HG03575 (cell line): ENCODE measurements around the gene BRD1.
"Not testable (repeated sequence)": the region's sequence is repeated elsewhere in the genome, so short reads cannot be mapped to it uniquely, and the experiment has no call there.

Experiments
- ATAC-seq: cut with Tn5 transposase; IDR thresholded peaks from one replicate; pipeline ENCODE4 v1.9.1; 2021; ENCODE audit not compliant: unreplicated experiment, insufficient number of reproducible peaks, low FRiP score; ENCODE audit errors: extremely low read depth

BRD1 gene

GRCh38 chr22:49829044-49829853 is 1.6 kb upstream of the BRD1 start:
- no peak for ATAC-seq

DNA sequence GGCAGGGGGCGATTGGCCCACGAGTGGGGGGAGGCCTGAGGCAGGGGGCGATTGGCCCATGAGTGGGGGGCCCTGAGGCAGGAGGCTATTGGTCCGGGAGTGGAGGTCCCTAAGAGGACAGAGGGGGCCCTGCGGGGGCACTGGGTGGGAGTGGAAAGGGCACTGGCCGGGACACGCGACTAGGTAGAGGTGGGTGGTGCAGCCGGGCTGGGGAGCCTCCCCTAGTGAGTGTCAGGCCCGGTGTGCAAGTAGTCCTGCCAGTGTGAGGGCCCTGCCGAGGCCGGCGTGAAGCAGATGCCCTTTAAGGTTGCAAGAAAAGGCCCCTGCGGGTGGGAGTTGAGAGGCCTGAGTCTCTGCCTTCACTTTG is 909 bp upstream of the BRD1 start:
- ATAC-seq = no peak

- ATAC-seq = no peak
Measured at GRCh38 chr22:49827271-49827852, 311 bp downstream of the BRD1 start.

- no peak for ATAC-seq
Measured at GRCh38 chr22:49826603-49827270, 936 bp downstream of the BRD1 start.

DNA sequence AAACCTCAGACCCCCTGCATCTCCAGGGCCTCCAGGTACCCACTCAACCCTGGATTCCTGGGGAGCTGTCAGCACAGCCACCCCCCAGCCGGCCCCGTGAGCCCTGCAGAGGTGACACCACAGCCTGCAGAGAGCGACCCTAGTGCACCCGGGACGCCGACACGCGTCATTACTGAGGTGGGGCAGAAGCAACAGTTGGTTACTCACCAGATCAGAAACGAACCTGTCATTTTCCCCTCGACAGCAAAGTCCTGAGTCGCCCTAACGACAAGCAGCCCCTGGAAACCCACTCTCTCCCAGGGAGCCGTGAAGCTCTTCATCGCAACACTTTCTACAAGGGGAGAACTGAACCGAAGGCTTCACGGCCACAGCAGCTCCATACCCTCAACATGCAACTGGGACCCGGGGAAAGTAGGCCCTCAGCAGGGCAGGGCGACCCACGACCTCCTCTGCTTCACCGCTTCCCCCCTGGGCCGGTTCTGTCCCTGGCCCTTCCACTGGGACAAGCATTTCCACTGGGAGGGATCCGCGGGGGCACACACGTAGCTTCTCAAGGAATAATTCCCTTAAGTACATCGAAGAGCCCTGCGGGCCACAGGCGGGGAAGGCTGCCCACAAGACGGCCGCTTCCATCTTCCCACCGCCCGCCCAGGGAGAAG is 1.6 kb downstream of the BRD1 start:
- no peak for ATAC-seq

GRCh38 chr22:49825436-49825835 is 2.2 kb downstream of the BRD1 start:
- ATAC-seq = no peak

GRCh38 chr22:49824936-49825335 is 2.7 kb downstream of the BRD1 start:
- ATAC-seq = no peak

GRCh38 chr22:49824185-49824925 is 3.3 kb downstream of the BRD1 start:
- no peak for ATAC-seq

- no peak for ATAC-seq
Measured at GRCh38 chr22:49823289-49824045, 4.2 kb downstream of the BRD1 start.

DNA sequence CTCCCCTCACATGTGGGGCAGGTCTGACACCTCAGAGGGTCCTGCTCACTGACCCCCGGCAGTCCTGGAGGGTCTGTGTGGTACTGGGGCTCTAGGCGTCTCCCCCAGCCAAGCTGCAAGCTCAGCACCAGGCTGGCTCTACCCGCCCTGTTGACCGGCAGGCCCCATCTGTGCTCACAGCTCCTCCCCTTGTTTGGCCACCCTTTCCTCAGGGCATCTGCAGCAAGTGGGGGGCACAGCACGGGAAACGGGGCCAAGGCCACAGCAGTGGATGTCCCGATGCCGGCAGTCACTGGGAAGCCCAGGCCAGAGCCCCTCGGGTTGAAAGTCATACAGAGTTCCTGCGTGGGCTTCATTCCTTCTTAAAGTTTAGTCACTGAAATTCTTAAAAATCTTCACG is 5.9 kb downstream of the BRD1 start:
- ATAC-seq = not testable (repeated sequence)

DNA sequence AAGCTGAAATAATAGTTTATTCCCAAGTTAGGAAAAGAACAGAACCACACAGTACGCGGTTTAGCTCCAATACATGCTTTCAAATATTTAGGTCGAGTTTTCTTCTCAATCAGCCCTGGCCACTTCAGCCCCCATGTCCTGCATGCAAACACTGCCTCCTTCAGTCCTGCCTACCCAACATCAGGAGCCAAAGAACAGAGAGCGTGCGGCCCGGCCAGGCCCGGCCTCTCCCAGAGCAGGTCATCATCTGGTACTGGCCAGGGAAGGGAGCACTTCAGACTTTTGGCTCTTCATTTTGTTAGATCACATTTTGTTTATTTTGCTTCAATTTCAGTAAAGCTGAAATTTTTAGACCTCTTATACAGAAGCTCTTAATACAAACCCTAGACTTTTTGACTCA is 6.7 kb downstream of the BRD1 start:
- no peak for ATAC-seq

DNA sequence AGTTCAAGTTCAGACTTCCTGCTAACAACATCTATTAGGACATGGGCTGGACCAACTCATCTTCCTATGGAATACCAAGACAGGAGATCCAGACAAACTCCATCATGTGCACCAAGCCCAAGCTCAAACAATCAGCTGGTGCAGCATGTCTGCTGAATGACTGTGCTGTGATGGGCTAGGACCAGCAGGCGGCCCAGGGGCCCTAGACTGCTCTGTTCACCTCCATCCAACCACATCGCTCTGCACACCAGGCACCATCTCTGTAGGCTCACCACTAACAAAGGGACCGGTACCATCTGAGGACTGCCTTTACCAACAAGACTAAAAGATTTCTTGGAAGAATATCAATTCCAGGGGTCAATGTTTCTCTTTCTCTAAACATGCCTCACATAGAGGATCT is 10.3 kb downstream of the BRD1 start:
- no peak for ATAC-seq

DNA sequence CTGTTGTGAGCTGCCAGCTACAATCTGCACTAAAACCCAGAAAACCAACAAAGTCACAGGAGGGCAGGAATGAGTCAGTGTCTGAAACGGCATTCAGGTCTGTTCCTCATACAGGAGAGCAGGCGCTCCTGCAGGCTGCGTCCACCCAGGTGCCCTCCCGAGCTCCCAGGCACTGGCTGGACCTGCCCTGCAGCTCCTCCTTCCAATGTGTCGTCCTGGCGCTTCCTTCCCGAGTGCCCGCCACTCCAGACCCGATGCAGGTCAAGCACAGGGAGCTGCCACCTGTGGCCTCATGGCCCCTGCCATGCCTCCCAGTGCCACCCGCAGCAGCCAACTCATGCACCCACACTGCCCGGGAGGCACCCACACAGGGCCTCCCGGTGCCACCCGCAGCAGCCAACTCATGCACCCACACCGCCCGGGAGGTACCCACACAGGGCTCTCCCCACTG is 12.0 kb downstream of the BRD1 start:
- no peak for ATAC-seq

DNA sequence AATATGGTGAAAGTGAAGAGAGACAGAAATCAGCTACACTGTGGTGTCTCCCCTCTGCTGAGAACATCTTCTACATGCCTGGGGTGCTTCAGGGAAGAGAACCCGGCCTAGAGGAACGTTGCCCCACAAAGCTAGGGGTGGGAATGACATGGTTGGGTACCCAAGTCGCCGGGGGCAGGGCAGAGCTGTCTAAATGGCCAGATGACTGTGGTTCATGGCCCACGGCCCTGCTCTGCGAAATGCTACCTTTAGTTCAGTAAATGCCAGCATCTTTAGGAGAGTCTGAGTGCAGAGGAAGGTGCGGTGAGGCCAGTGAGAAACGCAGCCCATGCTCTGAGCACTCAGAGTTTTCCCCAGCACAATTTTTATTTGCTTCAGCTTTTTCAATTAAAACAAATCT is 12.8 kb downstream of the BRD1 start:
- no peak for ATAC-seq

DNA sequence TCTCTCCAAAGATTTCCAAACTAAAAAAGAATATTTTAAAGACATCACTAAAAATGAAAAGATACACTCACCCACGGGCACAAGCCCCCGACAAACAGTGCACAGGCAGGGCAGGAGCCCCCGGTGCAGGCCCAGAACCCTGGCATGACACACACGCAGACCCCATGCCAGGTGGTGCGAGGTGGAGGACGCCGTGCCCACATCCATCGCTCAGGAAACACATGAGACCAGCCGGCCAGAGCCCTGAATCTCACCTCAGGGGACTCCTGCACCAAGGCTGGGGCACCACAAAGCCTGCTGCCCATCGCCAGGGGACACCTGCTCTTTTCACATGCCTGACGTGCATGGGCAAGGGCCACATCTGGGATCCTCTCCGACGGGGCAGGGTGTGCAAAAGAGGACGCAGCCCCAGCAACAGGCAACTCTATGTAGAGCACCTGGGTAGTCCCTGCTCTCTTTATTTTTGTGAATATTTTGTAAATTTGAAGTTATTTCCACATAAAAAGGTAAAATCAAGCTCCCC is 13.4 kb downstream of the BRD1 start:
- no peak for ATAC-seq

- no peak for ATAC-seq
Measured at GRCh38 chr22:49812838-49813237, 14.8 kb downstream of the BRD1 start.

- ATAC-seq = no peak
Measured at GRCh38 chr22:49811020-49811791, 16.5 kb downstream of the BRD1 start.
